Activated CD8-positive, alpha-beta T cell treated with anti-CD3 and anti-CD28 coated beads for 36 hours (primary cell): ENCODE results near the gene RAB31. TPM values are rescaled to one million over a fixed set of nuclear protein-coding genes. Genes with fewer than 3 reads are reported as not detected.

Experiments used
- ATAC-seq: fragments of 200-7000 bp; cut with Tn5 transposase; one replicate; pipeline ENCODE4 v1.10.0; 2021; ENCODE audit warnings: mild to moderate bottlenecking, moderate library complexity
- CTCF ChIA-PET: fragments of 350-600 bp; sonication (Branson Sonifier 250); formaldehyde crosslinking; loops from one replicate; lab custom pipeline; 2021; ENCODE audit warnings: antibody characterized with exemption; lab: Charles Lee
- POLR2A ChIA-PET: fragments of 350-600 bp; sonication (Branson Sonifier 250); formaldehyde crosslinking; loops from one replicate; lab custom pipeline; 2021; ENCODE audit warnings: antibody characterized with exemption; lab: Charles Lee
- DNase-seq: peaks from one replicate; pipeline ENCODE4 v3.0.0-alpha.2; 2020
- H3K27ac Mint-ChIP-seq: one replicate; pipeline ENCODE4 v1.8.0; 2021; ENCODE audit warnings: mild to moderate bottlenecking, mixed read lengths
- H3K27me3 Mint-ChIP-seq: one replicate; pipeline ENCODE4 v1.8.0; 2021; ENCODE audit warnings: mixed read lengths
- H3K36me3 Mint-ChIP-seq: one replicate; pipeline ENCODE4 v1.8.0; 2021; ENCODE audit warnings: low read depth, mixed read lengths
- H3K4me1 Mint-ChIP-seq: one replicate; pipeline ENCODE4 v1.8.0; 2021; ENCODE audit warnings: low read depth, mixed read lengths
- H3K4me3 Mint-ChIP-seq: one replicate; pipeline ENCODE4 v1.8.0; 2021; ENCODE audit warnings: mild to moderate bottlenecking, moderate library complexity, mixed read lengths
- H3K9me3 Mint-ChIP-seq: one replicate; pipeline ENCODE4 v1.8.0; 2021; ENCODE audit warnings: mixed read lengths
- CTCF ChIP-seq: fragments of 200-600 bp; IDR thresholded peaks from one replicate; pipeline ENCODE4 v1.8.0; 2022; ENCODE audit warnings: antibody characterized with exemption, mild to moderate bottlenecking
- intact Hi-C: fragments of 100-400 bp; cut with micrococcal nuclease; formaldehyde crosslinking; loops from one replicate; pipeline ENCODE4 v1.10.0; 2022
- total RNA-seq, 2 experiments: library from RNA; stranded (reverse); gene quantifications; one replicate each; pipeline ENCODE4 v1.2.3, GENCODE V29; 2021

RAB31 gene
- total RNA-seq, 2 experiments from 2014 or later = 0.45 to 0.76 TPM

- Mint-ChIP-seq H3K36me3 (no peaks in the 10 kb centered on the region), H3K9me3 (no peaks in the 10 kb centered on the region), H3K27ac (no peak overlapping the region), H3K4me3 (no peak overlapping the region), H3K4me1 (peaks cover 8% of the 10 kb centered on the region), H3K27me3 (peaks cover 8% of the 10 kb centered on the region)
- no peak for TF ChIP-seq CTCF
- ChIA-PET POLR2A (no interaction called here), CTCF (no interaction called here)
- ATAC-seq (no peak), DNase-seq (no peak)
- intact Hi-C loops = no loop called here
Observed at GRCh38 chr18:9858642-9859041, 150.5 kb downstream of the RAB31 start.

- CTCF ChIA-PET = no interaction called here
Observed at GRCh38 chr18:9859232-9859631, 151.1 kb downstream of the RAB31 start.

GRCh38 chr18:9860682-9861081 is 152.6 kb downstream of the RAB31 start:
- TF ChIP-seq CTCF = no peak
- H3K4me3 Mint-ChIP-seq = no peak overlapping the region
- intact Hi-C loops = no loop called here
- ATAC-seq = no peak
- H3K27me3 Mint-ChIP-seq = peaks cover 4% of the 10 kb centered on the region
- ChIA-PET POLR2A (no interaction called here), CTCF (no interaction called here)
- no peaks in the 10 kb centered on the region for H3K36me3 Mint-ChIP-seq
- H3K4me1 Mint-ChIP-seq = peaks cover 8% of the 10 kb centered on the region
- H3K27ac Mint-ChIP-seq = no peak overlapping the region
- H3K9me3 Mint-ChIP-seq = peaks cover 4% of the 10 kb centered on the region
- no peak for DNase-seq

More at GRCh38 chr18:9859232-9859631, 151.1 kb downstream of the RAB31 start:
- no peak overlapping the region for H3K4me3 Mint-ChIP-seq
- peaks cover 7% of the 10 kb centered on the region for H3K27me3 Mint-ChIP-seq
- POLR2A ChIA-PET = no interaction called here
- peaks cover 8% of the 10 kb centered on the region for H3K4me1 Mint-ChIP-seq
- ATAC-seq (no peak), DNase-seq (no peak)
- no peaks in the 10 kb centered on the region for H3K36me3 Mint-ChIP-seq
- TF ChIP-seq CTCF = no peak
- H3K9me3 Mint-ChIP-seq = no peaks in the 10 kb centered on the region
- intact Hi-C loops = no loop called here
- H3K27ac Mint-ChIP-seq = no peak overlapping the region

- no peak overlapping the region for H3K27ac Mint-ChIP-seq
- ATAC-seq = no peak
- no peak overlapping the region for H3K4me3 Mint-ChIP-seq
- DNase-seq = no peak
- peaks cover 4% of the 10 kb centered on the region for H3K27me3 Mint-ChIP-seq
- CTCF ChIA-PET = interaction anchor here (1.1 to 1.3 kb wide), 2 partner anchors 11 to 90 kb away, joined by 4 to 6 read pairs; no protein-coding TSS in a partner anchor
- POLR2A ChIA-PET = interaction anchor here (0.6 to 1.1 kb wide), 2 partner anchors 54 to 138 kb away, joined by 3 read pairs; no protein-coding TSS in a partner anchor
- no peaks in the 10 kb centered on the region for H3K36me3 Mint-ChIP-seq
- H3K4me1 Mint-ChIP-seq = peaks cover 8% of the 10 kb centered on the region
- TF ChIP-seq CTCF = no peak
- intact Hi-C loops = no loop called here
- H3K9me3 Mint-ChIP-seq = peaks cover 9% of the 10 kb centered on the region
Observed at GRCh38 chr18:9861157-9861556, 153.1 kb downstream of the RAB31 start.

GRCh38 chr18:9861933-9862332 is 153.8 kb downstream of the RAB31 start:
- intact Hi-C loops = no loop called here
- no peak for TF ChIP-seq CTCF
- ATAC-seq (peak; percentile 69), DNase-seq (peak; percentile 45)
- Mint-ChIP-seq H3K27ac (peak overlapping the region; percentile 1), H3K9me3 (peaks cover 13% of the 10 kb centered on the region), H3K36me3 (no peaks in the 10 kb centered on the region), H3K4me1 (peaks cover 8% of the 10 kb centered on the region), H3K4me3 (no peak overlapping the region), H3K27me3 (peaks cover 4% of the 10 kb centered on the region)
- ChIA-PET CTCF (interaction anchor here (1.1 to 1.3 kb wide), 2 partner anchors 12 to 89 kb away, joined by 4 to 6 read pairs; no protein-coding TSS in a partner anchor), POLR2A (interaction anchor here (0.6 to 1.1 kb wide), 2 partner anchors 53 to 137 kb away, joined by 3 read pairs; no protein-coding TSS in a partner anchor)
